GM18861 (cell line): Measurements from ENCODE around the gene MT1X.
"Not testable (repeated sequence)": the region's sequence is repeated elsewhere in the genome, so short reads cannot be mapped to it uniquely, and the experiment has no call there.

Experiments used
- ATAC-seq: cut with Tn5 transposase; IDR thresholded peaks from one replicate; pipeline ENCODE4 v1.9.1; 2021; ENCODE audit not compliant: unreplicated experiment

Gene MT1X

DNA sequence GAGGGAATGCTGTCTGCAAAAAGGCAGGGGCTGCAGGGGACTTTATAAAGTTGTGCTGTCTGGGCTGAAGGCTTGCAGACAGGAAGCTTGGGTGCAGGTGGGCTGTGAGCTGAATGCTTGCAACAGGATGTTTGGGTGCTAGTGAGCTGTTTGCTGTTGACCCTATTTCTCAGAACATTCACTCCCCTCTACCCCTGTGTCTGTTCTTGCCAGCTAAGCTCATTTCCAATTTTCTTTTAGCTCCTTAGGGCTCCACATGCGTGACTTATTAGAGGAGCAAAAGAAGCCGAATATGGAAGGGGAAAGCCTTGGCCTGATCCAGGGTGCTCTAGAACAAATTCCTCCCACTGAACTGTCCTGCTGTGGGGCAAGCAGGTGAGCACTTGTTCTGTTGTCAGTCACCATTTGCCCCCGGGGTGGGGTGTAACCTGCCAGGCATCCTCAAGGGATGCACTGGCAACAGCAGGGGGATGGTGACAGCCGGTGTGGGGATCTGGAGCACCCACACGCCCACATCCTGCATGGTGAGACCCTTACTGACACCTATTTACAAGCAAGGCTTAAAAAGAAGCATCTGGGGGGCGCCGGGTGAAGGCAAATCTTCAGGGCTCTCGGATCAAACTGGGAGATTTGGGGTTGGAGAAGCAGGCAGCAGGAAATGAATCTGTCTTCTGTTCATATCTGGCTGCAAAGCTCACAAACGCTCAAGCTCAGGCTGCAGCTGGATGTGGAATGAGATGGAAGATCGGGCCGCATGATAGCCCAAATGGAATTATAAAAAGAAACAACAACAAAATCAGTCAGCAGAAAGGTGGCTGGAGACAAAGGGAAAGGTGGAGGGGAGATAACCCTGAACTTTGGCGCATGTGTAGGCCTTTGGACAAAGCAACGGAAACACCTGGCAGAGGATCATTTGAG lies 26.5 kb downstream of the MT1X start:
- no peak for ATAC-seq

DNA sequence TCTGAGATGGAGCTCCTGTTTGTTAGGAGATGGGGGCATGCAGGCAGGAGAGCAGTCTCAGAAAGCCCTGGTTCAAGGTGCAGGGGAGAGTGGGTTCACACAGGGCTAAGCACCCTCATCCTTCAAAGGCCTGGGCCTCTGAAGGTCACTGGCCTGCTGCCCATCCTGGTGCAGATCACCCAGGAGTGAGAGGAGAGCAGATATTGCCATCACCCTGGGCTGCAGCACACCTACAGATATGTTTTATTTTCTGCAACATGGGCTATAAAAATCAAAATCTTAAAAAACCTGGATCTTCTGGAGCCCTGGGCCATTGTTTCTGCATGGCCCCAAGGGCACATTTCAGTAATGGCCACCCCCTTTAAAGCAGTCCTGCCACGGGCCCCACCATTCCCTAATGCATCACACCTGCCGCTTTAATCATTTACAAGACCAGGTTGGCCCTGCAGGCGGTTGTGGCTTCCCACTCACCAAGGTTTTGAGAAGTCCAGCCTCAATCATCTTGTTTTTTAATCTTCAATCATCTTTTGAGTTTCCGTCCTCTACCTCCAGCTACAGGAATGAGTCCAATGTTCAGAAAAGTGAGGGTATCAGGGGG lies 27.3 kb downstream of the MT1X start:
- ATAC-seq = no peak

DNA sequence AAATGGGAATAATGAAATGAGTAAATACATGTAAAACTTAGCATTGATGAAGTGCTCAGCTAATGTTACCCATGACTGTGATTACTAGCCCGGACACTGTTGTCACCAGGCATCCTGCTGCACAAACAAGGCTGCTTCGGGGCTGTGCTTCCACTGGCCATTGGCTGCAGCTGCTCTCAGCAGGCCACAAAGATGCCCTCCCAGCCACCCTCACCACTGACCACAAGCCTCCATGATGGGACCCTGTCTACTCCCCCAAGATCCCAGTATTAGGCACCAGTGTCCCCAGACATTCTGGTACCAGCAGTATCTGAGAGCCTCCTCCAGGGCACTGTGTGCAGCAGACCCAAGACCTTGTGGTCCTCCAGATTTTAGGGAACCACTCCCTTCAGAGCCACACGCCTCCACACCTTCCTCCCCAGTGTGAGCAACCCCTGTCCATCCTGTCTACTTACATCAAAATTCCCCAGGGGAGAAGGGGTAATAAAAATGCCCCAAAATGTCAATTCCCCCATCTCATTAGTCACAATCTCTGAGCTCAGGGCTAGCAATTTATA lies 28.0 kb downstream of the MT1X start:
- ATAC-seq = no peak

DNA sequence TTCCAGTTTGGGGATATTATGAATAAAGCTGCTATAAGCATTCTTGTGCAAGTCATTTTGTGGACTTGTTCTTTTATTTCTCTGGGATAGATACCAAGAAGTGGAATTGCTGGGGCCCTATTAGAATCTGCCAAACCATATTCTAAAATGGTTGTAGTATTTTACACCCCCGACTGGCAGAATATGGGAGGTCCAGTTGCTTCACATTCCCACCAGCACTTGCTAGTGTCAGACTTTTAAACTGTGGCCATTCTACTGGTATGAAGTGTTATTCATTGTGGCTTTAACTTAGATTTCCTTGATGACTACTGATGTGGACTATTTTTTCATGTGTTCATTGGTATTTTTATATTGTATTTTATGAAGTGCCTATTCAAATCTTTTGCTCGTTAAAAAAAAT lies 29.6 kb downstream of the MT1X start:
- no peak for ATAC-seq

DNA sequence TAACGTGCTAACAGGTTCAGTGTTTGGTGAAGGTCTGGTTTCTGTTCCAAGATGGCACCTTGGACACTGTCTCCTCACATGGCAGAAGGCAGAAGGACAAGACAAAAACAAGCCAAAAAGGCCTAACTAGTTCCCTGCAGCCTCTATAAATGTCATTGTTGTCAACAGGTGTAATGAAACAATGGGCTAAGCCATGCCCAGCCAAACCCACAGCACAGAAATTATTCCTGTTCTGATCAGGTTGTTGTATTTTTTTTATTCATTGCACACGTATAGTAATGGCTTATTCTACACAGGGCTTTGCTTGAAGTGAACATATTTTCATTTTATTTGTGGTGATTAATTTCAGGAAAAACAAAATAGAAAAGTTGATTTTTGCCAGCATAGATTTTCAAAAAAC lies 31.5 kb downstream of the MT1X start:
- ATAC-seq = no peak

DNA sequence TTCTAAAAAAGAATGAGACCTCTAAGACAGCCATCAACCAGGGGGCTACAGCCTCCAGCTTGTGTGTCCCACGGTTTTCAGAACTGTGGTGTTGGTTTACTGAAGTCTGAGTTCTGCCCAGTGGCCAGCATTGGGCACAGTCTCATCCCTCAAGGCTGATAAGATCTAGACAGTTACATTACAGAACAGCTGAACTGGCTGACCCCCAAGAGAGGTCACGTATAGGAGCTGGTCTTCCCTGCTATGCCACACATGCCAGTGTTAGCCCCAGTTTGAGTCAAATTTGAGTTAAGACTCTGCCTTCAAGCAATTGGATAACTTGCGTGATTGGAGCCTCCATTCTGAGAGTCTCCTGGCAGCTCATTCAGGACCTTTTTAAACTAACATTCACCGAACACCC lies 32.9 kb downstream of the MT1X start:
- no peak for ATAC-seq

DNA sequence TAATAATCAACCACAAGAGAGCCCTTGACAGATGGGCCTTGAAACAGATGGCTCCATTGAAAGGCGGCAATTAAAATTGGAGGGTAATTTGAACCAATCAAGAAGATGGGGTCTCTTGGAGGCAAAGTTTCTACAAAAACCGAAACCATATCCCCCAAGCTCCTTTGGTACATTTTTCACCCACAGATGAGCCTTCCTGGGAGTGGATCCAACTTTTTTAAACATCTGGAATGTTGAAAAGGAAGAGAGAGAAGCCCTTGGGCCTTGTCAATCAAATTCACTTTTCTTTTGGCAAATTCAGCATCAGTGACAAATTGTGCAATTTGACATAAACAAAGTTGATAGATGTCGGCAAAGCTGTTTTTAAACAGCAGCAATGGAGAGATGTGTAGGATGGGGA lies 34.5 kb downstream of the MT1X start:
- no peak for ATAC-seq

DNA sequence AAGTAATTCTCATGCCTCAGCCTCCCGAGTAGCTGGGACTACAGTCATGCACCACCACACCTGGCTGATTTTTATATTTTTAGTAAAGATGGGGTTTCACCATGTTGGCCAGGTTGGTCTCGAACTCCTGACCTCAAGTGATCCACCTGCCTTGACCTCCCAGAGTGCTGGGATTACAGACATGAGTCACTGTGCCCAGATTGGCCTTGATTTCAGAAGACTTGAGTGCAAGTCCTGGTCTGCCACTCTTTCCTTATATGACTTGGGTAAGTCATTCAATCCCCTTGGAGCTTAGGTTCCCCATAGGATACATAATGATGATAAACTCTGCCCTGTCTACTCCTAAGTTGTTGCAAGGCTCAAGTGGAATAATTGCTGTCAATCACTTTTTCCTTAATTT lies 35.3 kb downstream of the MT1X start:
- ATAC-seq = not testable (repeated sequence)

DNA sequence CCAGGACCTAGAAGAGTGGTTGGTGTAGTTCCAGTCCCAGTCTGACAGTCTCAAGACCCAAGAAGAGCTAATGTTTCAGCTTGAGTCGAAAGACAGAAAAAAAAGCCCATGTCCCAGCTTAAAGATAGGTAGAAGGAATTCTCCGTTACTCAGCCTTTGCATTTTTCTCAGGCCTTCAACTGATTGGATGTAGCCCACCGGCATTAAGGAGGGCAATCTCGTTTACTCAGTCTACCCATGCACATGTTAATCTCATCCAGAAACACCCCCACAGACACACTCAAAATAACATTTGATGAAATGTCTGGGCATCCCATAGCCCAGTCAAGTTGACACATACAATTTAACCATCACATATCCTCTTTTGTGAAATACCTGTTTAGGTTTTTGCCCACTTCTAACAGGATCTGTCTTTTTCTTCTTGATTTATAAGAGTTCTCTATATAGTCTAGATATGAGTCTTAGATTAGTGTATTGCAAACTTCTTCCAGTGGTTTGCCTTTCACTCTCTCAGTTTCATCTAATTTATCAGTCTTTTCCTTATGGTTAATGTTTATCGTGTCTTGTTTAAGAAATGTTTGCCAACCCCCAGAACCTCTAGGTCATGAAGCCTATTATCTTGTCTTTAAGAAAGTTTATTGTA lies 40.1 kb downstream of the MT1X start:
- no peak for ATAC-seq

DNA sequence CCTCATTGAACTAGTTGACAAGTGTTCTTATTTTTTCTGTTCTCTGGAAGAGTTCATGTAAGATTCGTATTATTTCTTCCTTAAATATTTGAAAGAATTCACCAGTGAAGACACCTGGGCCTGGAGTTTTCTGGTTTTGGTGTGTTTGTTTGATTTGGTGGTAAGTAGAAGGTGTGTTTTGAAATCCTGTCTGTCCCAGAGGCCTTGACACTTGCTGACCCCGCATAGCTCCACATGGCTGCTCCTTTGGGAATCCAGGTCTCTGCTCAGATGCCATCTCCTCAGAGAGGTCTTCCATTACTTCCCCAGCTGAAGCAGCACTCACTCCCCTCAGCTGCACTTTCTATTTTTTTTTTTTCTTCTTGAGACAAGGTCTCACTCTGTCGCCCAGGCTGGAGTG lies 41.9 kb downstream of the MT1X start:
- no peak for ATAC-seq

DNA sequence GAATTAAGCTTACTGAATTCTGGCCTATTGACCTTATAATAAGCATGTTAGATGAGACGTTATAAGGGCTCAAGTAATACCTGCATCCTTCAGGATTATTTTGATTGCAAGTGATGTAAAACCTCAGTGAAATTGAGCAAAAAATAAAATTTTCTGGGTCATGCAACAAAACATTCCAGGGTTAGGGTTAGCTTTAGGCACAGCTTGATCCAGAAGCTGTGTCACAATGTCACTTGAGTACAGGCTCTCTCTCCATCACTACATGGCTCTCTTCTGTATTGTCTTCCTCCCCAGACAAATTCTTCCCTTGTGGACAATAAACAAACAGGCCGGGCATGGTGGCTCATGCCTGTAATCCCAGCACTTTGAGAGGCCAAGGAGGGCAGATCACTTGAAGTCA lies 44.0 kb downstream of the MT1X start:
- ATAC-seq = no peak

DNA sequence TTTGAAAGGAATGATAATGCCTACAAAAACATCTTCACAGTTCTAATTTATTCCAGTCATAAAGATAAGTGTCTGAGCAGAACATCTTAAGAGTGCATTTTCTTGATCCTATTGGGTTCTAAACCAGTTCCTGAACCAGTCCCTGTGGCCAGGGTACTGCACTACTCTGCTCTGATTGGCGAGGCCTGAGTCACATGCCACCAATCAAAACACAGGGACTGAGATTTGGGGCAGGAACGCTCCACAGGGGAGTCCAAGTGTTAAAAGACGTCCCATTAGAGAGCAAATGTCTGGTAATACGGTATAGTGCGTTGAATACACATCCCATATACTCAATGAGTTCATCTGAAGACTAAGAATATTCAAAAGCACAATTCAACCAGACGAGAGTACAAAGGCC lies 44.7 kb downstream of the MT1X start:
- no peak for ATAC-seq

DNA sequence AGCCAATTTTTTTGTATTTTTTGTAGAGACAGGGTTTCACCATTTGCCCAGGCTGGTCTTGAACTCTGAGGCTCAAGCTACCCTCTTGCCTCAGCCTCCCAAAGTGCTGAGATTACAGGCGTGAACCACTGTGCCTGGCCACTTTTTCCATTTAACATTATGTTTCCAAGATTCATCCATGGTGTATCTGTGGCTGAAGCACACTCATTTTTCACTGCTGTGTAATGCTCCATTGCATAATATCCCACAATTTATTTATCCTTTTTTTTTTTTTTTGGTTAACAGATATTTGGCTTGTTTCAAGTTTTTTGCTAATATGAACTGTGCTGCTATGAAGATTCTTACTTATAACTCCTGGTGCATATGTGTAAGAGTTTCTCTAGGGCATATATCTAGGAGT lies 45.8 kb downstream of the MT1X start:
- no peak for ATAC-seq

DNA sequence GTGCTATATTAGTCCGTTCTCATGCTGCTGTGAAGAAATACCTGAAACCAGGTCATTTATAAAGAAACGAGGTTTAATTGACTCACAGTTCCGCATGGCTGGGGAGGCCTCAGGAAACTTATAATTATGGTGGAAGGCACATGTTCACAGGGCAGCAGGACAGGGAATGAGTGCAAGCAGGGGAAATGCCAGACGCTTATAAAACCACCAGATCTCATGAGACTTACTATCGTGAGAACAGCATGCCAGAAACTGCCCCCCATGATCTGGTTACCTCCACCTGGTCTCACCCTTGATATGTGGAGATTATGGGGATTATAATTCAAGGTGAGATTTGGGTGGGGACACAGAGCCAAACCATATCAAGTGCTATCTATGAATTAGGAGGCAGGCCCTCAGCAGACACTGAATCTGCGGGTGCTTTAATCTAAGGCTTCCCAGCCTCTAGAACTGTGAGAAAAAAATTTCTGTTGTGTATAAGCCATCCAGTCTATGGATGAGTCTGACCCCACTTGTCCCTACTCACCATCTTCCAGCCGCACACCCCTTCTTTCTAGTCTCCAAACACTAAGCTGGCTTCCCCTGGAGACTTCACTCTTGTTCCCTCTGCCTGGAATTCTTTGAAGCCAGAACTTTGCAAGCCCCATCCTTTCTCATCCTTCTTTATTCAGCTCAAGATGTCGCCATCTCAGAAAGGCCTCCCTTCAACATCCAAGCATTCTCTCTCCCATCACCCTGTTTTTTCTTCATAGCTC lies 46.9 kb downstream of the MT1X start:
- no peak for ATAC-seq

DNA sequence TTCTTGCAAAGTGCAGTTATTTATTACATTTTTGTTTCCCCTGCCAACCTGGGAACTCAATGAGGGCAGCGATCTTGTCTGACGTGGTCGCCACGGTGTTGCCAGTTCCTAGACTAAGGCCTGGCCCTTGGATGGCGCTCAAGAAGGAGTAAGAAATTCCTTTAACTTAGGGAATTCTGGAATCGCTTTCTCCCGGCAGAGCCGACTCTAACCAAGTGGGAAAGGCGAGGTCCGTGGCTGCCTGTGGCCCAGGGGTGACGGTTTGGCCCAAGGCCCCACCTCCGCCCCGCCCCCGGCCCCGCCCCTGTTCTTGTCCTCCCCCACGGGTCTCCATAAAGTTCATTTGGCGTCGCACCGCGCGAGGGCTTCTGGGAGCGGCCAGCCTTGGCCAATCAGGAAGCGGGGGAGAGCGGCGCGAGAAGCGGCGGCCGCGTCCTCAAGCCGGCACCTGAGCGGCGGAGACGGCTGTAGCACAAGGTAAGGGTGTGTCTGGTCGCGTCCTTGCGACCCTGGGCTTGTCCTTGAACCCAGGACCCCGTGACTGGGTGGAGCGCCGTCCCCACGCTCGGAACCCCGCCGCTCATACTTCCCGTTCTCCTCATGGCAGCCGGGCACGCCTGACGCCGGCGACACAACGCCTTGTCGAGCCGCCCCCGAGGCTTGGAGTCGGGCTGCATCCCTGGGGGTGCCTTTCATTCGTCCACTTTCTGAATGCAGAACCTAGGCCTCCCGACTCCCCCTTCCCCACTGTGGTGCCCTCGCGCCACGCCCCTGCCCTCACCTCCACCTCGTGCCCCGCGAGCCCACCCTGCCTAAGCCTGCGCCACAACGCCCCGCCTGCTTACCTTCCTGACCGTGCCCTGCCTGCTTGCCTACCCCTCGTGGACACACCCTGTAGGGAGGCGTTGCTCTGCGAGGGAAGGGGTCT lies 47.7 kb downstream of the MT1X start, which contains the start of gene NUP93:
TSS of gene NUP93 (plus strand) at position 395 of the 928 bp plus-strand sequence. CDS start 18,119 bp downstream, outside the sequence.
- peak; percentile 65 for ATAC-seq

DNA sequence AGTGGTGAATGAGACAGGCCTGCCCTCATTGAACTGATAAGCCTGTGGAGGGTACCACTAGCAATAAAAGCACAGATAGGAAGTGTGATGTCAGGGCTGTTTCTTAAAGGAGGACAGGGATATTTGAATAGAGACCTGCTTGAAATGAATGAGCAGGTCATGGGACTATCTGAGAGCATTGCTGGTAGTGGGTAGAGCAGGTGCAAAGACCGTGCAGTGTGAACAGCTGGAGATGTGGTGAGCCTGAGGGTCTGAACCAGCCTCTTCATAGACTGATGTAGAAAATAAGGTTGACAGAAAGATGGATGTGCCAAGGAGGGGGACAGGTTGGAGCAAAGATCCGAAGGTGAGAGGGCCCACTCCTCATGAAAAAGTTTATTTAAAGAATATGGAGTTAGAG lies 50.1 kb downstream of the MT1X start:
- peak; percentile 55 for ATAC-seq

DNA sequence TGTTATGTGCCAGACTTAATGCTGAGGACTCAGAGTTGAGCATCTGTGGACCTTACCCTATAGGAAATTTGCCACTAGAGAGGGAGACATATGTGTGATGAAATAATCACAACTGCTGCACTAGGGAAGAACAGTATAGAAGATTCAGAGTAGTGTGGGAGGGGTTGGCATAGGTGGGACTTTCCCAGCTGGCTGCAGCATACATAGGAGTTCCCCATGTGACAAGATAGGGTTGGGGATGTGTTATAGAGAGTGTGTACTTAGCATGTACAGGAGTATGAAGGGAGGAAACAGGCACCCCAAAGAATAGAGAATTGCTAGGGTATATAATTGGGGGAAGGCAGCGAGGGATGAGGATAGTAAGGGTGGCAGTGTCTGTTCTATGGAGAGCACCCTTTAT lies 50.6 kb downstream of the MT1X start:
- ATAC-seq = no peak
